Large intestine (tissue), 3 donors: Measurements from ENCODE around the gene SIM2. TPM values are rescaled to one million over a fixed set of nuclear protein-coding genes. Genes with fewer than 3 reads are reported as not detected.

Experiments used
- DNase-seq, 2 donors: peaks; one replicate each; pipeline versions ENCODE4 v3.0.0 to v3.0.0-alpha.2; 2013
- H3K27ac ChIP-seq: one replicate; pipeline ENCODE4 v1.5.1; 2013; ENCODE audit warnings: low read length
- H3K27me3 ChIP-seq: 2 replicates; pipeline ENCODE4 v1.6.1; 2013; ENCODE audit warnings: low read length; ENCODE audit not compliant: control insufficient read depth, insufficient read depth
- H3K36me3 ChIP-seq: 2 replicates; pipeline ENCODE4 v1.6.1; 2013; ENCODE audit warnings: low read length; ENCODE audit not compliant: control insufficient read depth, insufficient read depth
- H3K4me1 ChIP-seq: one replicate; pipeline ENCODE4 v1.6.1; 2013; ENCODE audit warnings: low read length; ENCODE audit not compliant: control insufficient read depth, insufficient read depth
- H3K4me3 ChIP-seq: one replicate; pipeline ENCODE4 v1.5.1; 2013; ENCODE audit warnings: low read length
- H3K9me3 ChIP-seq: one replicate; pipeline ENCODE4 v1.6.1; 2013; ENCODE audit warnings: mild to moderate bottlenecking, low read depth, low read length, moderate library complexity; ENCODE audit not compliant: control insufficient read depth
- WGBS: methylation state at CpG from one replicate; pipeline ENCODE4 v1.1.5; 2013; ENCODE audit warnings: low lambda C conversion rate; ENCODE audit not compliant: insufficient coverage; 5-methylcytosine and 5-hydroxymethylcytosine counted together
- polyA plus RNA-seq: library from polyadenylated mRNA; unstranded; fragments of 120-200 nt; gene quantifications from one replicate; pipeline ENCODE4 v1.2.1, GENCODE V29; 2013

Gene SIM2
- polyA plus RNA-seq, 1 donor, result 0.58 TPM

- no CpG with 5 or more reads among the region's 2 CpGs for WGBS
- H3K36me3 ChIP-seq, result no peaks in the 10 kb centered on the region
These were observed 86.7 kb downstream of the SIM2 start for GRCh38 chr21:36785615-36786014.

GRCh38 chr21:36786186-36786585, 87.3 kb downstream of the SIM2 start:
- Histone ChIP-seq H3K9me3 (no peaks in the 10 kb centered on the region), H3K4me1 (peaks cover 4% of the 10 kb centered on the region), H3K36me3 (no peaks in the 10 kb centered on the region), H3K27me3 (no peaks in the 10 kb centered on the region), H3K4me3 (no peak overlapping the region), H3K27ac (no peak overlapping the region)
- DNase-seq, result no peak
- 83% methylated on average over 2 of the region's 4 CpGs for WGBS

More at GRCh38 chr21:36785615-36786014, 86.7 kb downstream of the SIM2 start:
- Histone ChIP-seq H3K9me3 (no peaks in the 10 kb centered on the region), H3K27me3 (no peaks in the 10 kb centered on the region), H3K4me3 (no peak overlapping the region), H3K27ac (no peak overlapping the region), H3K4me1 (peaks cover 4% of the 10 kb centered on the region)
- DNase-seq, result no peak

GRCh38 chr21:36788120-36788638, 89.3 kb downstream of the SIM2 start:
- H3K27me3 ChIP-seq, result no peaks in the 10 kb centered on the region
- H3K9me3 ChIP-seq, result no peaks in the 10 kb centered on the region
- peaks cover 4% of the 10 kb centered on the region for H3K4me1 ChIP-seq
- peak; percentile 16 to 60 for DNase-seq
- WGBS, result no CpG with 5 or more reads among the region's 12 CpGs
- no peak overlapping the region for H3K27ac ChIP-seq
- peak overlapping the region; percentile 19 for H3K4me3 ChIP-seq
- no peaks in the 10 kb centered on the region for H3K36me3 ChIP-seq

- Histone ChIP-seq H3K27ac (no peak overlapping the region), H3K27me3 (no peaks in the 10 kb centered on the region), H3K4me3 (no peak overlapping the region), H3K4me1 (peaks cover 4% of the 10 kb centered on the region), H3K9me3 (no peaks in the 10 kb centered on the region), H3K36me3 (no peaks in the 10 kb centered on the region)
- DNase-seq, result no peak
- no CpG with 5 or more reads among the region's 7 CpGs for WGBS
These were observed 91.7 kb downstream of the SIM2 start for GRCh38 chr21:36790616-36791015.

- peaks cover 4% of the 10 kb centered on the region for H3K4me1 ChIP-seq
- H3K27me3 ChIP-seq, result no peaks in the 10 kb centered on the region
- no peak overlapping the region for H3K4me3 ChIP-seq
- WGBS, result 85% methylated on average over 2 of the region's 10 CpGs
- no peaks in the 10 kb centered on the region for H3K9me3 ChIP-seq
- no peaks in the 10 kb centered on the region for H3K36me3 ChIP-seq
- no peak overlapping the region for H3K27ac ChIP-seq
- DNase-seq, result no peak
These were observed 92.3 kb downstream of the SIM2 start for GRCh38 chr21:36791180-36791579.

GRCh38 chr21:36791695-36792470, 93.0 kb downstream of the SIM2 start:
- no peaks in the 10 kb centered on the region for H3K27me3 ChIP-seq
- H3K27ac ChIP-seq, result no peak overlapping the region
- H3K36me3 ChIP-seq, result no peaks in the 10 kb centered on the region
- H3K4me1 ChIP-seq, result peaks cover 4% of the 10 kb centered on the region
- peak in 1 of 2 donors; percentile 18 for DNase-seq
- no peaks in the 10 kb centered on the region for H3K9me3 ChIP-seq
- no CpG with 5 or more reads among the region's 21 CpGs for WGBS
- H3K4me3 ChIP-seq, result no peak overlapping the region

GRCh38 chr21:36792505-36792967, 93.6 kb downstream of the SIM2 start:
- peaks cover 4% of the 10 kb centered on the region for H3K4me1 ChIP-seq
- no peak overlapping the region for H3K4me3 ChIP-seq
- no peaks in the 10 kb centered on the region for H3K9me3 ChIP-seq
- no CpG with 5 or more reads among the region's 6 CpGs for WGBS
- H3K27ac ChIP-seq, result no peak overlapping the region
- no peaks in the 10 kb centered on the region for H3K27me3 ChIP-seq
- no peaks in the 10 kb centered on the region for H3K36me3 ChIP-seq
- no peak for DNase-seq

GRCh38 chr21:36796070-36796469, 97.2 kb downstream of the SIM2 start:
- Histone ChIP-seq H3K9me3 (peaks cover 4% of the 10 kb centered on the region), H3K36me3 (no peaks in the 10 kb centered on the region), H3K27ac (no peak overlapping the region), H3K4me3 (no peak overlapping the region), H3K4me1 (no peaks in the 10 kb centered on the region), H3K27me3 (no peaks in the 10 kb centered on the region)
- WGBS, result no CpG with 5 or more reads among the region's 2 CpGs
- no peak for DNase-seq

- H3K4me1 ChIP-seq, result no peaks in the 10 kb centered on the region
- no peaks in the 10 kb centered on the region for H3K36me3 ChIP-seq
- H3K27ac ChIP-seq, result no peak overlapping the region
- H3K9me3 ChIP-seq, result peaks cover 4% of the 10 kb centered on the region
- H3K4me3 ChIP-seq, result no peak overlapping the region
- DNase-seq, result no peak
- H3K27me3 ChIP-seq, result no peaks in the 10 kb centered on the region
These were observed 99.6 kb downstream of the SIM2 start for GRCh38 chr21:36798491-36798890.
